ENCODE results near the gene PTGFRN.

Gene PTGFRN

GRCh38 chr1:116913941-116914340 lies 4.2 kb downstream of the PTGFRN start:
- peaks cover 0 to 35% (median 17%) of the 10 kb centered on the region in 5 donors for H3K4me1 ChIP-seq (ENCODE audit: control insufficient read depth in 5 of 5, insufficient read depth in 5 of 5, low read length in 5 of 5)
- no peaks in the 10 kb centered on the region for H3K36me3 ChIP-seq (ENCODE audit: control insufficient read depth in 5 of 5, insufficient read depth in 5 of 5, low read length in 5 of 5)
- H3K27me3 ChIP-seq (ENCODE audit: control insufficient read depth in 5 of 5, insufficient read depth in 4 of 5, low read length in 5 of 5) = peaks cover 0 to 14% (median 3%) of the 10 kb centered on the region in 5 donors
- H3K9ac ChIP-seq (ENCODE audit: low read length in 5 of 5) = no peak overlapping the region
- H3K9me3 ChIP-seq (ENCODE audit: control insufficient read depth in 5 of 5, low read length in 5 of 5) = no peaks in the 10 kb centered on the region
- no peak overlapping the region for H3K4me3 ChIP-seq (ENCODE audit: low read depth in 1 of 5, low read length in 5 of 5)
- H3K27ac ChIP-seq (ENCODE audit: low read depth, low read length) = no peak overlapping the region

GRCh38 chr1:116914667-116915066 lies 5.0 kb downstream of the PTGFRN start:
- Histone ChIP-seq H3K9me3 (ENCODE audit: control insufficient read depth in 5 of 5, low read length in 5 of 5) (no peaks in the 10 kb centered on the region), H3K4me3 (ENCODE audit: low read depth in 1 of 5, low read length in 5 of 5) (no peak overlapping the region), H3K27me3 (ENCODE audit: control insufficient read depth in 5 of 5, insufficient read depth in 4 of 5, low read length in 5 of 5) (peaks cover 0 to 14% (median 3%) of the 10 kb centered on the region in 5 donors), H3K9ac (ENCODE audit: low read length in 5 of 5) (no peak overlapping the region), H3K36me3 (ENCODE audit: control insufficient read depth in 5 of 5, insufficient read depth in 5 of 5, low read length in 5 of 5) (no peaks in the 10 kb centered on the region), H3K27ac (ENCODE audit: low read depth, low read length) (no peak overlapping the region), H3K4me1 (ENCODE audit: control insufficient read depth in 5 of 5, insufficient read depth in 5 of 5, low read length in 5 of 5) (peaks cover 0 to 30% (median 11%) of the 10 kb centered on the region in 5 donors)

GRCh38 chr1:116915086-116915661 lies 5.5 kb downstream of the PTGFRN start:
- H3K27ac ChIP-seq (ENCODE audit: low read depth, low read length) = no peak overlapping the region
- no peak overlapping the region for H3K9ac ChIP-seq (ENCODE audit: low read length in 5 of 5)
- peaks cover 0 to 25% (median 8%) of the 10 kb centered on the region in 5 donors for H3K4me1 ChIP-seq (ENCODE audit: control insufficient read depth in 5 of 5, insufficient read depth in 5 of 5, low read length in 5 of 5)
- peaks cover 0 to 14% (median 3%) of the 10 kb centered on the region in 5 donors for H3K27me3 ChIP-seq (ENCODE audit: control insufficient read depth in 5 of 5, insufficient read depth in 4 of 5, low read length in 5 of 5)
- no peaks in the 10 kb centered on the region for H3K9me3 ChIP-seq (ENCODE audit: control insufficient read depth in 5 of 5, low read length in 5 of 5)
- no peak overlapping the region for H3K4me3 ChIP-seq (ENCODE audit: low read depth in 1 of 5, low read length in 5 of 5)
- H3K36me3 ChIP-seq (ENCODE audit: control insufficient read depth in 5 of 5, insufficient read depth in 5 of 5, low read length in 5 of 5) = no peaks in the 10 kb centered on the region

GRCh38 chr1:116916002-116916401 lies 6.3 kb downstream of the PTGFRN start:
- H3K9me3 ChIP-seq (ENCODE audit: control insufficient read depth in 5 of 5, low read length in 5 of 5) = no peaks in the 10 kb centered on the region
- peaks cover 0 to 18% (median under 1%) of the 10 kb centered on the region in 5 donors for H3K4me1 ChIP-seq (ENCODE audit: control insufficient read depth in 5 of 5, insufficient read depth in 5 of 5, low read length in 5 of 5)
- no peaks in the 10 kb centered on the region for H3K36me3 ChIP-seq (ENCODE audit: control insufficient read depth in 5 of 5, insufficient read depth in 5 of 5, low read length in 5 of 5)
- H3K9ac ChIP-seq (ENCODE audit: low read length in 5 of 5) = no peak overlapping the region
- H3K27me3 ChIP-seq (ENCODE audit: control insufficient read depth in 5 of 5, insufficient read depth in 4 of 5, low read length in 5 of 5) = peaks cover 0 to 12% (median 3%) of the 10 kb centered on the region in 5 donors
- no peak overlapping the region for H3K27ac ChIP-seq (ENCODE audit: low read depth, low read length)
- no peak overlapping the region for H3K4me3 ChIP-seq (ENCODE audit: low read depth in 1 of 5, low read length in 5 of 5)

- peaks cover 0 to 8% (median 3%) of the 10 kb centered on the region in 5 donors for H3K27me3 ChIP-seq (ENCODE audit: control insufficient read depth in 5 of 5, insufficient read depth in 4 of 5, low read length in 5 of 5)
- H3K9ac ChIP-seq (ENCODE audit: low read length in 5 of 5) = no peak overlapping the region
- H3K9me3 ChIP-seq (ENCODE audit: control insufficient read depth in 5 of 5, low read length in 5 of 5) = no peaks in the 10 kb centered on the region
- no peaks in the 10 kb centered on the region for H3K36me3 ChIP-seq (ENCODE audit: control insufficient read depth in 5 of 5, insufficient read depth in 5 of 5, low read length in 5 of 5)
- no peak overlapping the region for H3K4me3 ChIP-seq (ENCODE audit: low read depth in 1 of 5, low read length in 5 of 5)
- H3K4me1 ChIP-seq (ENCODE audit: control insufficient read depth in 5 of 5, insufficient read depth in 5 of 5, low read length in 5 of 5) = peaks cover 0 to 11% (median 0%) of the 10 kb centered on the region in 5 donors
- no peak overlapping the region for H3K27ac ChIP-seq (ENCODE audit: low read depth, low read length)
Observed at GRCh38 chr1:116916533-116917445, 7.1 kb downstream of the PTGFRN start.

- no peak overlapping the region for H3K9ac ChIP-seq (ENCODE audit: low read length in 5 of 5)
- H3K27ac ChIP-seq (ENCODE audit: low read depth, low read length) = no peak overlapping the region
- no peaks in the 10 kb centered on the region for H3K9me3 ChIP-seq (ENCODE audit: control insufficient read depth in 5 of 5, low read length in 5 of 5)
- no peaks in the 10 kb centered on the region for H3K36me3 ChIP-seq (ENCODE audit: control insufficient read depth in 5 of 5, insufficient read depth in 5 of 5, low read length in 5 of 5)
- H3K4me3 ChIP-seq (ENCODE audit: low read depth in 1 of 5, low read length in 5 of 5) = no peak overlapping the region
- peaks cover 0 to 3% (median 0%) of the 10 kb centered on the region in 5 donors for H3K27me3 ChIP-seq (ENCODE audit: control insufficient read depth in 5 of 5, insufficient read depth in 4 of 5, low read length in 5 of 5)
- peaks cover 0 to 10% (median 0%) of the 10 kb centered on the region in 5 donors for H3K4me1 ChIP-seq (ENCODE audit: control insufficient read depth in 5 of 5, insufficient read depth in 5 of 5, low read length in 5 of 5)
Observed at GRCh38 chr1:116918714-116919357, 9.1 kb downstream of the PTGFRN start.

- no peaks in the 10 kb centered on the region for H3K36me3 ChIP-seq (ENCODE audit: control insufficient read depth in 5 of 5, insufficient read depth in 5 of 5, low read length in 5 of 5)
- no peaks in the 10 kb centered on the region for H3K9me3 ChIP-seq (ENCODE audit: control insufficient read depth in 5 of 5, low read length in 5 of 5)
- H3K27me3 ChIP-seq (ENCODE audit: control insufficient read depth in 5 of 5, insufficient read depth in 4 of 5, low read length in 5 of 5) = peaks cover 0 to 3% (median 0%) of the 10 kb centered on the region in 5 donors
- H3K9ac ChIP-seq (ENCODE audit: low read length in 5 of 5) = no peak overlapping the region
- H3K27ac ChIP-seq (ENCODE audit: low read depth, low read length) = no peak overlapping the region
- no peak overlapping the region for H3K4me3 ChIP-seq (ENCODE audit: low read depth in 1 of 5, low read length in 5 of 5)
- H3K4me1 ChIP-seq (ENCODE audit: control insufficient read depth in 5 of 5, insufficient read depth in 5 of 5, low read length in 5 of 5) = peaks cover 0 to 10% (median 0%) of the 10 kb centered on the region in 5 donors
Observed at GRCh38 chr1:116919802-116920201, 10.1 kb downstream of the PTGFRN start.

- no peaks in the 10 kb centered on the region for H3K9me3 ChIP-seq (ENCODE audit: control insufficient read depth in 5 of 5, low read length in 5 of 5)
- no peak overlapping the region for H3K4me3 ChIP-seq (ENCODE audit: low read depth in 1 of 5, low read length in 5 of 5)
- peaks cover 0 to under 1% (median 0%) of the 10 kb centered on the region in 5 donors for H3K27me3 ChIP-seq (ENCODE audit: control insufficient read depth in 5 of 5, insufficient read depth in 4 of 5, low read length in 5 of 5)
- no peak overlapping the region for H3K27ac ChIP-seq (ENCODE audit: low read depth, low read length)
- H3K4me1 ChIP-seq (ENCODE audit: control insufficient read depth in 5 of 5, insufficient read depth in 5 of 5, low read length in 5 of 5) = peaks cover 0 to 10% (median 0%) of the 10 kb centered on the region in 5 donors
- H3K36me3 ChIP-seq (ENCODE audit: control insufficient read depth in 5 of 5, insufficient read depth in 5 of 5, low read length in 5 of 5) = no peaks in the 10 kb centered on the region
- no peak overlapping the region for H3K9ac ChIP-seq (ENCODE audit: low read length in 5 of 5)
Observed at GRCh38 chr1:116920211-116920610, 10.5 kb downstream of the PTGFRN start.

GRCh38 chr1:116921301-116921885 lies 11.7 kb downstream of the PTGFRN start:
- H3K9me3 ChIP-seq (ENCODE audit: control insufficient read depth in 5 of 5, low read length in 5 of 5) = no peaks in the 10 kb centered on the region
- H3K4me1 ChIP-seq (ENCODE audit: control insufficient read depth in 5 of 5, insufficient read depth in 5 of 5, low read length in 5 of 5) = peaks cover 0 to 9% (median 0%) of the 10 kb centered on the region in 5 donors
- no peak overlapping the region for H3K27ac ChIP-seq (ENCODE audit: low read depth, low read length)
- H3K9ac ChIP-seq (ENCODE audit: low read length in 5 of 5) = no peak overlapping the region
- H3K36me3 ChIP-seq (ENCODE audit: control insufficient read depth in 5 of 5, insufficient read depth in 5 of 5, low read length in 5 of 5) = no peaks in the 10 kb centered on the region
- no peak overlapping the region for H3K4me3 ChIP-seq (ENCODE audit: low read depth in 1 of 5, low read length in 5 of 5)
- H3K27me3 ChIP-seq (ENCODE audit: control insufficient read depth in 5 of 5, insufficient read depth in 4 of 5, low read length in 5 of 5) = no peaks in the 10 kb centered on the region

Measured in subcutaneous abdominal adipose tissue (tissue), 5 donors.